Endothelial cell of umbilical vein (primary cell): ENCODE results near the gene DAZL. TPM values are rescaled to one million over a fixed set of nuclear protein-coding genes. Genes with fewer than 3 reads are reported as not detected.

ENCODE experiments used
- BruUV-seq: library from RNA; stranded (reverse); fragments of 400-500 nt; replicated peaks from 2 replicates; lab custom pipeline; 2021; lab: Mats Ljungman, UMichigan
- CTCF ChIA-PET: fragments of 300-600, 350-600 bp; sonication (Branson Sonifier 250); formaldehyde crosslinking; loops from one replicate; lab custom pipeline; 2021; ENCODE audit warnings: antibody characterized with exemption, inconsistent platforms; lab: Charles Lee
- POLR2A ChIA-PET: fragments of 300-600, 350-600 bp; sonication (Branson Sonifier 250); formaldehyde crosslinking; loops from one replicate; lab custom pipeline; 2021; ENCODE audit warnings: antibody characterized with exemption, inconsistent platforms; lab: Charles Lee
- DNase-seq: peaks from one replicate; pipeline ENCODE4 v3.0.0-alpha.2; 2011; ENCODE audit warnings: low read depth, low spot score
- FAIRE-seq: peaks from 2 replicates; lab custom pipeline; 2011; peaks lifted over from hg19 to GRCh38; lab: Jason Lieb, UNC
- H2AFZ ChIP-seq: 2 replicates; pipeline ENCODE4 v1.6.0; 2012; ENCODE audit warnings: low read depth, low read length, control low read depth, inconsistent platforms
- H3K27ac ChIP-seq: 2 replicates; pipeline ENCODE4 v1.5.1; 2011; ENCODE audit warnings: low read depth, mild to moderate bottlenecking, control low read depth, low read length, moderate library complexity; ENCODE audit not compliant: insufficient read depth
- H3K27me3 ChIP-seq, 2 experiments: 2 replicates each; pipeline versions ENCODE4 v1.6.0 to v1.6.1; 2011; ENCODE audit warnings: low read length in 2 of 2, mixed read lengths in 1 of 2; ENCODE audit not compliant: control insufficient read depth in 2 of 2, insufficient read depth in 2 of 2
- H3K36me3 ChIP-seq, 2 experiments: 2 replicates in 1 of 2; 3 replicates in 1 of 2; pipeline ENCODE4 v1.5.1; 2011; ENCODE audit warnings: low read length in 2 of 2, mild to moderate bottlenecking in 1 of 2, moderate library complexity in 1 of 2; ENCODE audit not compliant: control insufficient read depth in 2 of 2, insufficient read depth in 2 of 2; ENCODE audit errors: extremely low read depth in 1 of 2
- H3K4me1 ChIP-seq: 3 replicates; pipeline ENCODE4 v1.5.1; 2011; ENCODE audit warnings: mild to moderate bottlenecking, low read length; ENCODE audit not compliant: control insufficient read depth, insufficient read depth; ENCODE audit errors: extremely low read depth
- H3K4me2 ChIP-seq: 2 replicates; pipeline ENCODE4 v1.6.1; 2011; ENCODE audit warnings: low read length, control low read depth, mixed read lengths; ENCODE audit not compliant: insufficient read depth
- H3K4me3 ChIP-seq, 3 experiments: fragments of 200-600 bp in 1 of 3; sonication (generic), shearing (Covaris generic) in 1 of 3; replicated peaks in 1 of 3; 2 replicates each; pipeline ENCODE4 v1.5.1; 2011 to 2016; ENCODE audit warnings: control low read depth in 3 of 3, low read length in 3 of 3, mild to moderate bottlenecking in 2 of 3, inconsistent platforms in 1 of 3, low read depth in 1 of 3, moderate library complexity in 1 of 3; ENCODE audit not compliant: insufficient read depth in 1 of 3
- H3K79me2 ChIP-seq: 2 replicates; pipeline ENCODE4 v1.6.0; 2012; ENCODE audit warnings: low read length, inconsistent platforms; ENCODE audit not compliant: control insufficient read depth, insufficient read depth
- H3K9ac ChIP-seq: replicated peaks from 2 replicates; pipeline ENCODE3; 2011; ENCODE audit warnings: low read length, control low read depth; ENCODE audit not compliant: insufficient read depth; ENCODE audit errors: extremely low read depth
- H3K9me1 ChIP-seq: replicated peaks from 3 replicates; pipeline ENCODE4 v1.6.0; 2011; ENCODE audit warnings: mild to moderate bottlenecking, low read length; ENCODE audit not compliant: control insufficient read depth, insufficient read depth; ENCODE audit errors: extremely low read depth
- H3K9me3 ChIP-seq: replicated peaks from 2 replicates; pipeline ENCODE4 v1.5.1; 2012; ENCODE audit warnings: low read length, inconsistent platforms; ENCODE audit not compliant: control insufficient read depth, insufficient read depth
- H4K20me1 ChIP-seq: replicated peaks from 2 replicates; pipeline ENCODE3; 2011; ENCODE audit warnings: mild to moderate bottlenecking, low read length; ENCODE audit not compliant: control insufficient read depth, insufficient read depth; ENCODE audit errors: extremely low read depth
- CTCF ChIP-seq, 2 donors: IDR thresholded peaks; 1 replicate in 1 of 2; 2 replicates in 1 of 2; pipeline ENCODE4 v1.5.1; 2011; ENCODE audit warnings: low read length in 2 of 2, mild to moderate bottlenecking in 2 of 2, moderate library complexity in 2 of 2, control low read depth in 1 of 2, inconsistent platforms in 1 of 2, low read depth in 1 of 2; ENCODE audit not compliant: insufficient read depth in 1 of 2; ENCODE audit errors: extremely low read depth in 1 of 2
- EZH2 ChIP-seq: IDR thresholded peaks from 2 replicates; pipeline ENCODE4 v1.6.1; 2012; ENCODE audit warnings: borderline replicate concordance, low read depth, mild to moderate bottlenecking, moderate library complexity, low read length, inconsistent platforms; ENCODE audit not compliant: severe bottlenecking
- FOS ChIP-seq: IDR thresholded peaks from 2 replicates; pipeline ENCODE4 v1.6.1; 2011; ENCODE audit warnings: mild to moderate bottlenecking, low read length, moderate library complexity, borderline replicate concordance; ENCODE audit not compliant: insufficient read depth
- GATA2 ChIP-seq: IDR thresholded peaks from 2 replicates; pipeline ENCODE4 v1.7.0; 2011; ENCODE audit warnings: low read depth, mild to moderate bottlenecking, moderate library complexity, mixed read lengths, low read length; ENCODE audit not compliant: insufficient read length, insufficient read depth
- JUN ChIP-seq: IDR thresholded peaks from 2 replicates; pipeline ENCODE4 v1.6.1; 2011; ENCODE audit warnings: borderline replicate concordance, low read depth; ENCODE audit not compliant: insufficient read length, insufficient read depth
- MYC ChIP-seq: IDR thresholded peaks from one replicate; pipeline ENCODE4 v1.6.1; 2011; ENCODE audit warnings: mild to moderate bottlenecking, low read depth, low read length
- POLR2A ChIP-seq: IDR thresholded peaks from 2 replicates; pipeline ENCODE4 v1.6.1; 2012; ENCODE audit warnings: low read depth, mild to moderate bottlenecking, control low read depth, low read length
- POLR2AphosphoS5 ChIP-seq: IDR thresholded peaks from 2 replicates; pipeline ENCODE4 v1.6.1; 2012; ENCODE audit warnings: low read depth, mild to moderate bottlenecking, control low read depth, low read length, moderate library complexity; ENCODE audit not compliant: insufficient read depth
- dilution Hi-C: fragments of 300-500 bp; cut with MboI; formaldehyde crosslinking; loops from one replicate; pipeline ENCODE4 v1.15.0; 2019; ENCODE audit warnings: low sequenced_read_pairs; ENCODE audit not compliant: extremely low pct_ligation_motif_present
- intact Hi-C: fragments of 100-400 bp; cut with micrococcal nuclease; formaldehyde crosslinking; loops from one replicate; pipeline ENCODE4 v1.10.0; 2022
- polyA plus RNA-seq, 4 experiments: library from polyadenylated mRNA; depleted of rRNA in 3 of 4; stranded (reverse) in 3 of 4; unstranded in 1 of 4; fragments of >200 nt; gene quantifications; 2 replicates each; pipeline versions ENCODE4 v1.2.1 to v1.2.3, GENCODE V29; 2011 to 2012; ENCODE audit warnings: missing spikeins in 1 of 4
- total RNA-seq: library from RNA; stranded (reverse); gene quantifications from 2 replicates; pipeline ENCODE4 v1.2.3, GENCODE V29; 2021
- TF ChIP-seq, protein P1 (sequence below): IDR thresholded peaks from 2 replicates; pipeline ENCODE4 v1.6.1; 2011; ENCODE audit not compliant: insufficient read depth, insufficient read length

DAZL gene
- total and polyA plus RNA-seq, 2 donors (not counting 3 experiments of a cell fraction or from before 2014, with no cell fraction given): not detected

DNA sequence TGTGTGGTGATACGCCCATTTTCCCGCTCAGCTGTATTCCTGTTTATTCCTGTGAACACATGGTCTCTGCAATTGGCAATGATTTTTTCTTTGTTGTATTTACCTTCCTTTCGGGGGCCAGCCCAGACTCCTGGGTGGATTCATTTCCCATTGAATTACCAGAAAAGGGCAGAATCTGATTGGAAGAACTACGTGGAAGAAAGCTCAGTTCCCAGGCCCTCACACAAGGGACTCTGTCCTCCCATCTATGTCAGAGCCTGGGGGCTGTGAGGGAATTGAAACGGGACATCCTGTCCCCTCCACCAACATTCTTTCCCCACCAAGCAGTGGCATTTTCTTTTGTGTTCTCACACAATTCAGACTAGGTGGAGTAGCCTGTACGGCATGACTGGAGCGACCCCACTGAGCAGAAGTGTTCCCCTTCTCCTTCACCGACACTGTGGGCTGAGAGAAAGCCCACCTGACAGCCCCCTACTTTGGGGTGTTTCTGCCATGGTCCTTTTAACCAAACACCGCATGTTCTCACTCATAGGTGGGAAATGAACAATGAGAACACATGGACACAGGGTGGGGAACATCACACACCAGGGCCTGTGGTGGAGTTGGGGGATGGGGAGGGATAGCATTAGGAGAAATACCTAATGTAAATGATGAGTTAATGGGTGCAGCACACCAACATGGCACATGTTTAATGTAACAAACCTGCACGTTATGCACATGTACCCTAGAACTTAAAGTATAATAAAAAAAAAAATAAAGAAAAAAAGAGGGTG lies 59.6 kb downstream of the DAZL start:
- Histone ChIP-seq H3K4me3 (no peak overlapping the region), H3K36me3 (no peaks in the 10 kb centered on the region), H2AFZ (no peak overlapping the region), H3K9me3 (no peaks in the 10 kb centered on the region), H3K79me2 (no peaks in the 10 kb centered on the region), H3K27ac (no peak overlapping the region), H3K4me1 (peaks cover 5% of the 10 kb centered on the region), H3K9me1 (no peaks in the 10 kb centered on the region), H4K20me1 (no peaks in the 10 kb centered on the region), H3K9ac (no peak overlapping the region), H3K4me2 (no peak overlapping the region), H3K27me3 (peaks cover 6 to 15% of the 10 kb centered on the region in 2 experiments)
- TF ChIP-seq, protein P1, sequence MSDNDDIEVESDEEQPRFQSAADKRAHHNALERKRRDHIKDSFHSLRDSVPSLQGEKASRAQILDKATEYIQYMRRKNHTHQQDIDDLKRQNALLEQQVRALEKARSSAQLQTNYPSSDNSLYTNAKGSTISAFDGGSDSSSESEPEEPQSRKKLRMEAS: no peak
- TF ChIP-seq EZH2: no peak
- no peak for TF ChIP-seq JUN
- no peak for TF ChIP-seq POLR2A
- no peak for TF ChIP-seq CTCF (IDR thresholded peaks at IDR 0.05; ENCODE audit: extremely low read depth in 1 of 2, insufficient read depth in 1 of 2, low read depth in 1 of 2, low read length in 2 of 2)
- TF ChIP-seq POLR2AphosphoS5: no peak
- TF ChIP-seq GATA2: no peak
- TF ChIP-seq FOS: no peak
- TF ChIP-seq MYC: no peak
- dilution Hi-C loops (no loop called here), intact Hi-C loops (no loop called here)
- DNase-seq (no peak), FAIRE-seq (no peak)
- BruUV-seq: no TSS peak
- ChIA-PET POLR2A (no interaction called here), CTCF (interaction anchor here (0.8 to 4.4 kb wide), 3 partner anchors 250 to 259 kb away, joined by 3 to 27 read pairs (median 3); no protein-coding TSS in a partner anchor)
